Endothelial cell of umbilical vein (primary cell): ENCODE measurements around the gene SLC19A1. TPM values are rescaled to one million over a fixed set of nuclear protein-coding genes. Genes with fewer than 3 reads are reported as not detected.

Experiments
- BruUV-seq: library from RNA; stranded (reverse); fragments of 400-500 nt; replicated peaks from 2 replicates; lab custom pipeline; 2021; lab: Mats Ljungman, UMichigan
- CTCF ChIA-PET: fragments of 300-600, 350-600 bp; sonication (Branson Sonifier 250); formaldehyde crosslinking; loops from one replicate; lab custom pipeline; 2021; ENCODE audit warnings: antibody characterized with exemption, inconsistent platforms; lab: Charles Lee
- POLR2A ChIA-PET: fragments of 300-600, 350-600 bp; sonication (Branson Sonifier 250); formaldehyde crosslinking; loops from one replicate; lab custom pipeline; 2021; ENCODE audit warnings: antibody characterized with exemption, inconsistent platforms; lab: Charles Lee
- DNase-seq: peaks from one replicate; pipeline ENCODE4 v3.0.0-alpha.2; 2011; ENCODE audit warnings: low read depth, low spot score
- FAIRE-seq: peaks from 2 replicates; lab custom pipeline; 2011; peaks lifted over from hg19 to GRCh38; lab: Jason Lieb, UNC
- H2AFZ ChIP-seq: 2 replicates; pipeline ENCODE4 v1.6.0; 2012; ENCODE audit warnings: low read depth, low read length, control low read depth, inconsistent platforms
- H3K27ac ChIP-seq: 2 replicates; pipeline ENCODE4 v1.5.1; 2011; ENCODE audit warnings: low read depth, mild to moderate bottlenecking, control low read depth, low read length, moderate library complexity; ENCODE audit not compliant: insufficient read depth
- H3K27me3 ChIP-seq, 2 experiments: 2 replicates each; pipeline versions ENCODE4 v1.6.0 to v1.6.1; 2011; ENCODE audit warnings: low read length in 2 of 2, mixed read lengths in 1 of 2; ENCODE audit not compliant: control insufficient read depth in 2 of 2, insufficient read depth in 2 of 2
- H3K36me3 ChIP-seq, 2 experiments: 2 replicates in 1 of 2; 3 replicates in 1 of 2; pipeline ENCODE4 v1.5.1; 2011; ENCODE audit warnings: low read length in 2 of 2, mild to moderate bottlenecking in 1 of 2, moderate library complexity in 1 of 2; ENCODE audit not compliant: control insufficient read depth in 2 of 2, insufficient read depth in 2 of 2; ENCODE audit errors: extremely low read depth in 1 of 2
- H3K4me1 ChIP-seq: 3 replicates; pipeline ENCODE4 v1.5.1; 2011; ENCODE audit warnings: mild to moderate bottlenecking, low read length; ENCODE audit not compliant: control insufficient read depth, insufficient read depth; ENCODE audit errors: extremely low read depth
- H3K4me2 ChIP-seq: 2 replicates; pipeline ENCODE4 v1.6.1; 2011; ENCODE audit warnings: low read length, control low read depth, mixed read lengths; ENCODE audit not compliant: insufficient read depth
- H3K4me3 ChIP-seq, 3 experiments: fragments of 200-600 bp in 1 of 3; sonication (generic), shearing (Covaris generic) in 1 of 3; replicated peaks in 1 of 3; 2 replicates each; pipeline ENCODE4 v1.5.1; 2011 to 2016; ENCODE audit warnings: control low read depth in 3 of 3, low read length in 3 of 3, mild to moderate bottlenecking in 2 of 3, inconsistent platforms in 1 of 3, low read depth in 1 of 3, moderate library complexity in 1 of 3; ENCODE audit not compliant: insufficient read depth in 1 of 3
- H3K79me2 ChIP-seq: 2 replicates; pipeline ENCODE4 v1.6.0; 2012; ENCODE audit warnings: low read length, inconsistent platforms; ENCODE audit not compliant: control insufficient read depth, insufficient read depth
- H3K9ac ChIP-seq: replicated peaks from 2 replicates; pipeline ENCODE3; 2011; ENCODE audit warnings: low read length, control low read depth; ENCODE audit not compliant: insufficient read depth; ENCODE audit errors: extremely low read depth
- H3K9me1 ChIP-seq: replicated peaks from 3 replicates; pipeline ENCODE4 v1.6.0; 2011; ENCODE audit warnings: mild to moderate bottlenecking, low read length; ENCODE audit not compliant: control insufficient read depth, insufficient read depth; ENCODE audit errors: extremely low read depth
- H3K9me3 ChIP-seq: replicated peaks from 2 replicates; pipeline ENCODE4 v1.5.1; 2012; ENCODE audit warnings: low read length, inconsistent platforms; ENCODE audit not compliant: control insufficient read depth, insufficient read depth
- H4K20me1 ChIP-seq: replicated peaks from 2 replicates; pipeline ENCODE3; 2011; ENCODE audit warnings: mild to moderate bottlenecking, low read length; ENCODE audit not compliant: control insufficient read depth, insufficient read depth; ENCODE audit errors: extremely low read depth
- CTCF ChIP-seq, 2 donors: IDR thresholded peaks; 1 replicate in 1 of 2; 2 replicates in 1 of 2; pipeline ENCODE4 v1.5.1; 2011; ENCODE audit warnings: low read length in 2 of 2, mild to moderate bottlenecking in 2 of 2, moderate library complexity in 2 of 2, control low read depth in 1 of 2, inconsistent platforms in 1 of 2, low read depth in 1 of 2; ENCODE audit not compliant: insufficient read depth in 1 of 2; ENCODE audit errors: extremely low read depth in 1 of 2
- EZH2 ChIP-seq: IDR thresholded peaks from 2 replicates; pipeline ENCODE4 v1.6.1; 2012; ENCODE audit warnings: borderline replicate concordance, low read depth, mild to moderate bottlenecking, moderate library complexity, low read length, inconsistent platforms; ENCODE audit not compliant: severe bottlenecking
- FOS ChIP-seq: IDR thresholded peaks from 2 replicates; pipeline ENCODE4 v1.6.1; 2011; ENCODE audit warnings: mild to moderate bottlenecking, low read length, moderate library complexity, borderline replicate concordance; ENCODE audit not compliant: insufficient read depth
- GATA2 ChIP-seq: IDR thresholded peaks from 2 replicates; pipeline ENCODE4 v1.7.0; 2011; ENCODE audit warnings: low read depth, mild to moderate bottlenecking, moderate library complexity, mixed read lengths, low read length; ENCODE audit not compliant: insufficient read length, insufficient read depth
- JUN ChIP-seq: IDR thresholded peaks from 2 replicates; pipeline ENCODE4 v1.6.1; 2011; ENCODE audit warnings: borderline replicate concordance, low read depth; ENCODE audit not compliant: insufficient read length, insufficient read depth
- MAX ChIP-seq: IDR thresholded peaks from 2 replicates; pipeline ENCODE4 v1.6.1; 2011; ENCODE audit not compliant: insufficient read depth, insufficient read length
- MYC ChIP-seq: IDR thresholded peaks from one replicate; pipeline ENCODE4 v1.6.1; 2011; ENCODE audit warnings: mild to moderate bottlenecking, low read depth, low read length
- POLR2A ChIP-seq: IDR thresholded peaks from 2 replicates; pipeline ENCODE4 v1.6.1; 2012; ENCODE audit warnings: low read depth, mild to moderate bottlenecking, control low read depth, low read length
- POLR2AphosphoS5 ChIP-seq: IDR thresholded peaks from 2 replicates; pipeline ENCODE4 v1.6.1; 2012; ENCODE audit warnings: low read depth, mild to moderate bottlenecking, control low read depth, low read length, moderate library complexity; ENCODE audit not compliant: insufficient read depth
- dilution Hi-C: fragments of 300-500 bp; cut with MboI; formaldehyde crosslinking; loops from one replicate; pipeline ENCODE4 v1.15.0; 2019; ENCODE audit warnings: low sequenced_read_pairs; ENCODE audit not compliant: extremely low pct_ligation_motif_present
- intact Hi-C: fragments of 100-400 bp; cut with micrococcal nuclease; formaldehyde crosslinking; loops from one replicate; pipeline ENCODE4 v1.10.0; 2022
- polyA plus RNA-seq, 4 experiments: library from polyadenylated mRNA; depleted of rRNA in 3 of 4; stranded (reverse) in 3 of 4; unstranded in 1 of 4; fragments of >200 nt; gene quantifications; 2 replicates each; pipeline versions ENCODE4 v1.2.1 to v1.2.3, GENCODE V29; 2011 to 2012; ENCODE audit warnings: missing spikeins in 1 of 4
- total RNA-seq: library from RNA; stranded (reverse); gene quantifications from 2 replicates; pipeline ENCODE4 v1.2.3, GENCODE V29; 2021

Gene SLC19A1
- total and polyA plus RNA-seq, 2 donors (not counting 3 experiments of a cell fraction or from before 2014, with no cell fraction given): 36.3 to 54.6 TPM

- no TSS peak for BruUV-seq
- Histone ChIP-seq H3K4me3 (no peak overlapping the region), H3K36me3 (peaks cover 1 to 7% of the 10 kb centered on the region in 2 experiments), H3K79me2 (no peaks in the 10 kb centered on the region), H2AFZ (no peak overlapping the region), H3K27ac (no peak overlapping the region), H3K9me1 (no peaks in the 10 kb centered on the region), H3K4me1 (no peaks in the 10 kb centered on the region), H3K9ac (no peak overlapping the region), H4K20me1 (no peaks in the 10 kb centered on the region), H3K9me3 (no peaks in the 10 kb centered on the region), H3K4me2 (no peak overlapping the region), H3K27me3 (no peaks in the 10 kb centered on the region)
- POLR2A ChIA-PET: no interaction called here
- CTCF ChIA-PET: no interaction called here
- TF ChIP-seq MAX (no peak), CTCF (IDR thresholded peaks at IDR 0.05; ENCODE audit: extremely low read depth in 1 of 2, insufficient read depth in 1 of 2, low read depth in 1 of 2, low read length in 2 of 2) (no peak), FOS (no peak), POLR2A (no peak)
- FAIRE-seq (no peak), DNase-seq (no peak)
- intact Hi-C loops: no loop called here
- dilution Hi-C loops: no loop called here
Observed at GRCh38 chr21:45506836-45507522, 35.3 kb downstream of the SLC19A1 start.

- Histone ChIP-seq H3K9me3 (no peaks in the 10 kb centered on the region), H3K27ac (no peak overlapping the region), H2AFZ (no peak overlapping the region), H3K9ac (no peak overlapping the region), H4K20me1 (no peaks in the 10 kb centered on the region), H3K36me3 (peaks cover 0 to 2% of the 10 kb centered on the region in 2 experiments), H3K27me3 (no peaks in the 10 kb centered on the region), H3K4me2 (no peak overlapping the region), H3K79me2 (no peaks in the 10 kb centered on the region), H3K4me1 (no peaks in the 10 kb centered on the region), H3K4me3 (no peak overlapping the region), H3K9me1 (no peaks in the 10 kb centered on the region)
- intact Hi-C loops: no loop called here
- TF ChIP-seq FOS (no peak), MYC (no peak), MAX (no peak), CTCF (IDR thresholded peaks at IDR 0.05; ENCODE audit: extremely low read depth in 1 of 2, insufficient read depth in 1 of 2, low read depth in 1 of 2, low read length in 2 of 2) (no peak), GATA2 (no peak), POLR2AphosphoS5 (no peak), JUN (no peak), POLR2A (no peak), EZH2 (no peak)
- ChIA-PET POLR2A (no interaction called here), CTCF (no interaction called here)
- DNase-seq: no peak
- dilution Hi-C loops: no loop called here
- no peak for FAIRE-seq
- BruUV-seq: no TSS peak
Observed at GRCh38 chr21:45506241-45506817, 35.9 kb downstream of the SLC19A1 start.
